DMS153 treated with DMSO at 0.1 percent for 48 hours (cell line): ENCODE data around the gene MICU2.
"Not testable (repeated sequence)": the region's sequence is repeated elsewhere in the genome, so short reads cannot be mapped to it uniquely, and the experiment has no call there.

Source experiments
- DNase-seq: peaks from one replicate; lab custom pipeline; 2025; ENCODE audit not compliant: unreplicated experiment; lab: John Stamatoyannopoulos, UW

The MICU2 gene

DNA sequence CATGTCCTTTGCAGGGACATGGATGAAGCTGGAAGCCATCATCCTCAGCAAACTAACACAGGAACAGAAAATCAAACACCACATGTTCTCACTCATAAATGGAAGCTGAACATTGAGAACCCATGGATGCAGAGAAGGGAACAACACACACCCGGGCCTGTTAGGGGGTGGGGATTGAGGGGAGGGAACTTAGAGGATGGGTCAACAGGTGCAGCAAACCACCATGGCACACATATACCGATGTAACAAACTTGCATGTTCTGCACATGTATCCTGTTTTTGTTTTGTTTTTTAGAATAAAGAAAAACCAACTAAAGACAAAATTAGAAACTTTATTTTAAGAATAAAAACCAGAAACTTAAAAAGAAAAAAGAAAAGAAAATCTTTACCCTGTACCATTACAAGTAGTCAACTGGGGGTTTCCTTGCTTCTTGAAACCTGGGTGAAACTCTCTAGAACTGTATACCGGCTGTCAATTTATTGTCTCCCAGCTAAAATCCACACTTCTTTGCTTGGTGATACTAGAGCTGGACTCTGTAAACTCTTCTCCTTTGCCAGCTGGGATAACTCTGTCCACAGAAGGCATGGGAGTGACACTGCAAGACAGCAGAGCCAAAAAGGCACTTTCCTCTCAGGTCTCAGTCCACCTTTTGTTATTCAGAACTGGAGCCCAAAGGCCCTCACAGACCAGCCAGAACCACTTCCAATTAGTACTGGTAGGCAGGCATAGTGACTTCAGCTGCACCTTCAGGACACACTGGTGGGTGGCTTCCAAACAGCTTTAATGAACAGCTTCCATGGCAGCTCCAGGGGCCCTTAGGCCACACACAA, 9.0 kb downstream of the MICU2 start:
- DNase-seq: no peak

GRCh38 chr13:21590665-21591456, 13.1 kb downstream of the MICU2 start:
- not testable (repeated sequence) for DNase-seq

GRCh38 chr13:21590231-21590630, 13.7 kb downstream of the MICU2 start:
- DNase-seq: no peak

GRCh38 chr13:21589510-21589909, 14.5 kb downstream of the MICU2 start:
- DNase-seq: not testable (repeated sequence)

- not testable (repeated sequence) for DNase-seq
These were observed 15.6 kb downstream of the MICU2 start for GRCh38 chr13:21588411-21588810.

GRCh38 chr13:21584973-21585592, 18.9 kb downstream of the MICU2 start:
- DNase-seq: no peak

DNA sequence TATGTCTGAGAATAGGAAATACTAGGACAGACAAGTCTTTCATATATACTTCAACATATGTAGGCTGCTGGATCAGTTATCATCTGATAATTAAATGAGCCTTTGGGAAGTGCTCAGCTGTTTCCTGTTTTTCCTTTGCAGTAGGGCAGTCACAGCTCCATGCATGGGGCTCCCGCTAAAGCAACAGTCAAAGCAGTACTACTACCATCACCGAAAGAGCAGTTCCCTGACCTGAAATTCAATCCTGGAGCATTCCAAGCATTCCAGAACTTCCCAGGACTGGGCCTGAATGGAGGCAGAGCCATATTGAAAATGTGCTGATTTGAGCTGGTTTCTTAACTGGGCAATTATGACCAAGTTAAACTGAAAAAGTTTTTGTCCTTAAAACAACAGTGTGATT, 20.5 kb downstream of the MICU2 start:
- no peak for DNase-seq

DNA sequence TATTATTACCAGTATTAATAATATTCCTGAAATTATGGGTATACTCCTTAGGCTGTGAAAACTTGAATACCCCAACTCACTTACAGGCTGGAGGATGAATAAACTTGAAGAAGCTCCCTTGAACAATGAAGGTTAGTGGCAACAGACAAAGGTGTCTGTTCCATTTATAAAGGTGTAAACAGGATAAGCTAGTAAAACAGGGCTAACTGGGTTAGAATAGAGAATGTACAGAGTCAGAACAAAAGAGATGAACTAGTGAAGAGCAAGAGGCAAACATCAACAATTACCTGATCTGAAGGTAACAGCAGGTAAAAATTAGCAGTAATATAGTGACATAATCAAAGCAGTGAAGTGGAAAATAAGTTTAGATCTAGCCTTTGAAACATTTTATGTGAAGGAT, 23.2 kb downstream of the MICU2 start:
- DNase-seq: no peak

DNA sequence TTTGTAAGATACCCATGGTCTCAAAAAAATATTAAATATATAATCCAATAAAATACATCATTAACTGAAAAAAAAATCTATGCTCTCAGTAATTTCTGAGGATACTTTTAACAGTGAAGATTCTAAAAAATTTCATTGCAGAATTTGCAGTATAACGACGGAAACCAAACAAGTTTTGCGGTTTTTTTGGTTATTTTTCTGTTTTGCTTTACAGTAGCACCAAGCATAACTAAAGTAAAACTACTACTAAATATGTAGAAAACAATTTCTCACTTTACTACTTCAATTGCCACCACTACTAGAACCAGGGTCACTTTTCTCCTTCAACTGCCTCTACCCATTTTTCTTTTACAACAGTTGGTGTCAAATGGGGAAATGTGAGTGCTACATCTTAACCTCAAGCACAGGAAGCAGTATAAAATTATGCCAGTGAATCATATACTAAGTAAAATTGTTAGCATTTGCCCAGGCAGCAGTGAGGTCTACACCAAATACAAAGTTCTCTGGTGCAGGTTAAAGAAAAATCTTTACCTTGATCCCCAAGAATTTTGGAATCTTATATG, 24.1 kb downstream of the MICU2 start:
- DNase-seq: no peak

DNA sequence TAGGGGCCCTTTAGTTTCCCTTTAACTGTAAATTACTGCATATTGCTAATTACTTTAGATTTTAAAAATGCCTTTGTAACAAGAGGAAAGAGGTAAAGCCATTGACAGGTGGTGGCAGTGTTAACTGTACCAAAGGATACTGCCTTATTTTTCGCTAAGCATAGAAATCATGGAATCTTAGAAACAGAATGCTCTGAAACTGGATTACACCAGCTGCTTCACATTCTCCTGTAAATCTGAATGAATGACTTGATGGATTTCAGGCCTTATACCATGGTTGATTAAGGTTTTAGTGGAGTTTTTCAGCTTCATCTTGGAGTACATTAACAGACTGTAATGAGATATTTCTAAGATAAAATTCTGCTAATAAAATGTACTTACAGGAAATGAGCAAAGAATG, 25.2 kb downstream of the MICU2 start:
- DNase-seq: no peak

DNA sequence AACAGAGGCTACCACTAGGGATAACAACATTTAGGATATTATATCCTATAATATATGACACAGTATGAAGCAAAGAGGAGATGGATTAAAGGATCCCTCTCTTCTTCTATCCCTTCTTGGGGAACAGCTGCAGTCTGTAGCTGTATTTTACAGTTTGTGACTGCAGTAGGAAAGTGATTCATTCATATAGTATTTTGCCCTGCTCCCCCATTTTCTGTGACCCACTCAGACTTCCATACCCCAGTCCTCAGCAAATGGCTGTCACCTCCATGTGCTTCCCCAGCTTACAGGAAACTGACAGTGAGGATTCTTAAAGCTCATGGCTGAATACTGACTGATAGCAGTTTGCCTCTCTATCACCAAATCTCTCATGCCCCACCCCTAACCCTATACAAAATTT, 27.5 kb downstream of the MICU2 start:
- no peak for DNase-seq

DNA sequence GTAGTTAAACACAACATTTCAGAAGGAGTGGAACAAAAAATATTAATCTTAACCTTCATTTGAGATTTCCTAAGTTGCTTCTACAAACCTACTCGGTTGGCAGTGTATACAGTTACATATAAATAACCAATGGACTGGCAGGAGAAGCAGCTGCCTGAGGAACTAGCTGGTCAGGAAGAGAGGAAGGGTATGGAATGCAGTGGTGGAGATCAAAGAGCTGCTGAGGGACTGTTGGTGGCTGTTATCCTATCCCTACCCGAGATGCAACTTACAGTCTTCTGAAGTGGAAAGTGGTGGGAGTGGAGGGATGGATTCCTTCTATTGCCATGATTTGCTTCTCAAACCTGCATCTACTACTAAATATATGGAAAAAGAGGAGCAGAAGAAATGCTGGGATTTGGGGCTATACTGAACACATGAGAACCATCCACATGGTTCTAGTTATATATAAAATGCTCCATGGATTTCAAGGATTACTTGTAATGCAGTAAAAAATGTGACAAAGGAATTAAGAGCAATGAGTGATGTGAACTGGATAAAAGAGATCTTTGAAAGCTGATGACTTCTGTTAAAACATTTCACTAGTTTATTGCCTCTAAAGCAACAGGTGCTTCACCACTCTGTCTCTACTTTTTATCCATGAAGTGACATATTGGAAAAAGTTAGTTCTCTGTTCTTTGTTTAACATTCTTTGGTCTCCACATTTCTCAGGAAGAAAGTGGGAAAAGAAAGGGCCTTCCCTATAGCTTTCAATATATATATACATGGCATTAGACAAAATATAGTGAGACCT, 29.9 kb downstream of the MICU2 start:
- DNase-seq: no peak

DNA sequence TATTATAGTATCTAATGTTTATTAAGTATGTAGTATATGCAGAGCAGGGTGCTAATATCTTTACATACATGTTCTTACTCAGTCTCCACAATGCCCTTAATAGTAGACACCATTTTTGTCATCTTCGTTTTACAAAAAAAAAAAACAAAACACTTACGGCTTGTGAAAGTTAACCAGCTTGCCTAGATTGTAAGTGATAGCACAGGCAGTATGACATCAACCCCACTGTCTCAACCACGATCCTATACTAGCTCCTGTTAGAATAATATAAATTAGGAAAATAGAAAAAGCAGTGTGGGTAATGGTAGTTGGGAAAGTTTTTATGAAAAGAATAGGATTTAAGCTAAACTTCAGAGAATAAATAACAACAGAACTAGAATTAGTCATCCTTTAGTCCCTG, 34.3 kb downstream of the MICU2 start:
- DNase-seq: no peak

DNA sequence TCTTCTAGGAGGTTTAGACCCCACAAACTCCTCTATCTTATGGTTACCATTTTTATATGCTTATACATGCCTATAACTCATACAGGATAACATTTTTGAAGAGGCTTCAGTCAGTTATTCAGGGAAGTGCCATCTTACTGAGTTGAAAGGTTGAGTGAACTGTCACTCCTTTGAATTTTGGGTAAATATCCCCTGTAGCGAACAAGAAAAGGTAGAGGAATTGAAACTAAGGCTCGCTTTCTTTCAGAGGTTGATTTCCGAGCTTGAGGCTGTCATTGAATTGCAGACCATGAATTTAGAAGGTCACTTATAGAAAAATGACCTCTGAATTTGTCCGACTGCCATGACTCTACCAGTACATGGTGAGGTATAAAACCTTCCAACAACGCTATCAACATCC, 35.1 kb downstream of the MICU2 start:
- no peak for DNase-seq

DNA sequence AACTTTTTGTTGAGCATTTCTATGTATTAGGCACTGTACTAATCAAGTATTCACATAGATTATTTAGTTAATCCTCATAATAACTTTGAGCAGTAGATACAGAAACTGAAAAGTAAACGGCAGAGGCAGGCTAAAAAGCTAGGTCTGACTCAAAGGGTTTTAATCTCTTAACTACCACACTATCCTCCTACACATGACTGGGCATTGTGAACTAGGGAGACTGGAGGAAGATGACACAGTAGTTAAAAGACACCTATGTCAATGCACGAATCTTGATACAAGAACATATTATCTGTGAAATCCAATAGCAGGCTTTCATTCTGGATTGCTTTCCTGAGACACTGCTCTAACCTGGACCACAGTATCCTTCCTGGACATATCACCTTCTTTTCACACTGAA, 36.3 kb downstream of the MICU2 start:
- DNase-seq: no peak

- DNase-seq: peak; percentile 6
These were observed 46.0 kb downstream of the MICU2 start for GRCh38 chr13:21557995-21558394.

GRCh38 chr13:21556051-21556450, 47.9 kb downstream of the MICU2 start:
- no peak for DNase-seq

DNA sequence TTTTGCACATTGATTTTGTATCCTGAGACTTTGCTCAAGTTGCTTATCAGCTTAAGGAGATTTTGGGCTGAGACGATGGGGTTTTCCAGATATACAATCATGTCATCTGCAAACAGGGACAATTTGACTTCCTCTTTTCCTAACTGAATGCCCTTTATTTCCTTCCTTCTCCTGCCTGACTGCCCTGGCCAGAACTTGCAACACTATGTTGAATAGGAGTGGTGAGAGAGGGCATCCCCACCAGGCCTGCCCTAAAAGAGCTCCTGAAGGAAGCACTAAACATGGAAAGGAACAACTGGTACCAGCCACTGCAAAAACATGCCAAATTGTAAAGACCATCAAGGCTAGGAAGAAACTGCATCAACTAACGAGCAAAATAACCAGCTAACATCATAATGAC, 50.7 kb downstream of the MICU2 start:
- DNase-seq: not testable (repeated sequence)

GRCh38 chr13:21550918-21551317, 53.1 kb downstream of the MICU2 start:
- DNase-seq: no peak

DNA sequence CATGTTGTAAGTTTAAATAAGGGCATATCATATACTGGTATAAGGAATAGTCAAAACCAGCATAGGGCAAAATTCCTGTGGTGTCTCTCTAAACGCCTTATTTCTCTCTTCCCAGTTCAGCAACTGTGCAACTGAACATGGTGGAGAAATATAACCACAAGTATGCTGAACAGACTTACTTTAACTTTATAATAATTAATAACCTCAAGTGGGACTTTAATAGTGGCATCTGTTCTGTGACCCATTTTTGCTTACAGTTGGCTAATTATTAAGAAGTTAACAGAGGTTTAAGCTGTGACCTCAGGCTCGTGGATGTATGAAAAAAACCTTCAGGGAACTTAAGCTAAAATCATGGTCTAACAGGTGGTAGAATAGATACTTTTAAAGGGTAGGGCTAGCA, 54.3 kb downstream of the MICU2 start:
- no peak for DNase-seq

DNA sequence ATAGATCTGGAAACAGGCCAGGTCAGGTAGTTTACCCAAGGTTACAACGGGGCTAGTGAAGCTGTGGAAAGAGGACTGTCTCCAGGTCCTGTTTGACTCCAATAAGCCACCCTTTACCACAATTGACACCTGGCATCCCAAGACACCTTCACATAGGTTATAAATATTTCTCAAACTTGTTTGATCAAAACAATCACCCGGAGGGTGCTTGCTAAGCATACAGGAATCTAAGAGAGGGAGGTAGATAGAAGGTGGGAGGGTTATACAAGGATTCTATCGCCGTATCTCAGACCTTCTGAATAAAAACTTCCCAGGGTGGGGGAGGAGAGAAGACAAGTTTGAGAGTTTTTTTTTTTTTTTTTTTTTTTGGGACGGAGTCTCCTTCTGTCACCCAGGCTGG, 55.4 kb downstream of the MICU2 start:
- no peak for DNase-seq
